Measurements from ENCODE around the gene MB21D2.

GRCh38 chr3:192883512-192883911 is 34.1 kb downstream of the MB21D2 start:
- TF ChIP-seq CTCF (IDR thresholded peaks at IDR 0.05) (no peak), POLR2A (IDR thresholded peaks at IDR 0.05) (no peak), EP300 (IDR thresholded peaks at IDR 0.05) (no peak)

All from upper lobe of left lung (tissue), 4 donors.